ENCODE measurements around the gene SHMT2. TPM values are rescaled to one million over a fixed set of nuclear protein-coding genes. Genes with fewer than 3 reads are reported as not detected.

The SHMT2 gene
- total and polyA plus RNA-seq, 2 of the 13 experiments (the other 11 are each of a cell fraction or from before 2014, with no cell fraction given): 181 to 393 TPM

GRCh38 chr12:57230381-57231155 is 1.1 kb downstream of the SHMT2 start:
- peak; percentile 7 for ATAC-seq
- Histone ChIP-seq H3K27ac (ENCODE audit: extremely low read length, insufficient read depth, low read length) (peak overlapping the region; percentile 95), H3K36me3 (replicated peaks in 1 of 2; ENCODE audit: control insufficient read depth in 1 of 2, insufficient read depth in 2 of 2, low read length in 2 of 2) (peaks cover 20 to 34% of the 10 kb centered on the region in 2 experiments), H3K79me2 (ENCODE audit: insufficient read depth, low read length) (peaks cover 33% of the 10 kb centered on the region), H3K4me3 (replicated peaks in 1 of 3; ENCODE audit: insufficient read depth in 1 of 3, low read depth in 2 of 3, low read length in 3 of 3) (peak overlapping the region; percentile 71 to 82 (median 75)), H3K27me3 (ENCODE audit: control insufficient read depth in 1 of 2, insufficient read depth in 2 of 2, low read length in 2 of 2) (peaks cover 0 to 19% of the 10 kb centered on the region in 2 experiments; a peak in 4 of 5 replicates), H3K9ac (ENCODE audit: insufficient read depth, low read depth, low read length) (peak overlapping the region; percentile 95), H3K4me1 (ENCODE audit: insufficient read depth, low read length) (peaks cover 81% of the 10 kb centered on the region), H3K9me3 (ENCODE audit: low read length) (no peaks in the 10 kb centered on the region), H4K20me1 (ENCODE audit: insufficient read depth, low read length) (peaks cover 11% of the 10 kb centered on the region; the same call in 1 of the 2 replicates), H2AFZ (ENCODE audit: low read length) (no peak overlapping the region), H3K4me2 (ENCODE audit: low read depth, low read length) (peak overlapping the region; percentile 97)
- WGBS (ENCODE audit: low lambda C conversion rate): 3% methylated on average over 8 of the region's 10 CpGs
- CTCF ChIA-PET (ENCODE audit: low intra/inter-chr PET ratio, low total read pairs): interaction anchor here (8.7 kb wide), 1 partner anchor 9 kb away, joined by 87 read pairs; a partner anchor contains a TSS
- no peak for FAIRE-seq
- TSS peak; percentile 63 for BruUV-seq (replicated peaks)
- intact Hi-C loops (cut with micrococcal nuclease; ENCODE audit: unreplicated experiment): loop anchor here (1.0 kb wide), 1 partner anchor 9 kb away; no protein-coding TSS in a partner anchor
- POLR2A ChIA-PET: interaction anchor here (0.8 to 3.2 kb wide), 19 partner anchors 9 to 290 kb away, joined by 3 to 116 read pairs (median 8); partner anchors contain the start of genes DDIT3, INHBE, LRP1 and NEMP1
- DNase-seq (ENCODE audit: low spot score): peak; percentile 34
- in situ Hi-C loops (cut with HindIII; ENCODE audit: extremely low pct_ligation_motif_present, low pct_unique_long_range_greater_than_20kb): no loop called here
- TF ChIP-seq RBM39 (IDR thresholded peaks at IDR 0.05; ENCODE audit: low read depth, low read length, poor library complexity, severe bottlenecking): no peak
- TF ChIP-seq, protein P1, sequence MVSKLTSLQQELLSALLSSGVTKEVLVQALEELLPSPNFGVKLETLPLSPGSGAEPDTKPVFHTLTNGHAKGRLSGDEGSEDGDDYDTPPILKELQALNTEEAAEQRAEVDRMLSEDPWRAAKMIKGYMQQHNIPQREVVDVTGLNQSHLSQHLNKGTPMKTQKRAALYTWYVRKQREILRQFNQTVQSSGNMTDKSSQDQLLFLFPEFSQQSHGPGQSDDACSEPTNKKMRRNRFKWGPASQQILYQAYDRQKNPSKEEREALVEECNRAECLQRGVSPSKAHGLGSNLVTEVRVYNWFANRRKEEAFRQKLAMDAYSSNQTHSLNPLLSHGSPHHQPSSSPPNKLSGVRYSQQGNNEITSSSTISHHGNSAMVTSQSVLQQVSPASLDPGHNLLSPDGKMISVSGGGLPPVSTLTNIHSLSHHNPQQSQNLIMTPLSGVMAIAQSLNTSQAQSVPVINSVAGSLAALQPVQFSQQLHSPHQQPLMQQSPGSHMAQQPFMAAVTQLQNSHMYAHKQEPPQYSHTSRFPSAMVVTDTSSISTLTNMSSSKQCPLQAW (CRISPR knock-in tag; IDR thresholded peaks at IDR 0.05): peak; percentile 7; the same call in 1 of the 2 replicates
- no peak for TF ChIP-seq FOSL1 (CRISPR knock-in tag; IDR thresholded peaks at IDR 0.05; ENCODE audit: borderline replicate concordance)
- TF ChIP-seq SMAD9 (CRISPR knock-in tag; IDR thresholded peaks at IDR 0.05): 0 out of 2 replicates have a peak, but pooled peaks have one; percentile 45
- 0 out of 4 replicates have a peak, but pooled peaks of 1 of the 2 experiments have one; percentile 3 for TF ChIP-seq KLF16 (CRISPR knock-in tag; IDR thresholded peaks at IDR 0.05)
- no peak for TF ChIP-seq ZNF792 (CRISPR knock-in tag; IDR thresholded peaks at IDR 0.05)
- 0 out of 2 replicates have a peak, but pooled peaks have one; percentile 43 for TF ChIP-seq ZNF563 (CRISPR knock-in tag; IDR thresholded peaks at IDR 0.05)
- TF ChIP-seq IKZF5 (CRISPR knock-in tag; IDR thresholded peaks at IDR 0.05): no peak
- peak; percentile 4 for TF ChIP-seq ZNF687 (CRISPR knock-in tag; IDR thresholded peaks at IDR 0.05)
- no peak for TF ChIP-seq ETV6 (CRISPR knock-in tag; conservative IDR thresholded peaks at IDR 0.05)
- TF ChIP-seq KAT7 (CRISPR knock-in tag; IDR thresholded peaks at IDR 0.05; ENCODE audit: borderline replicate concordance): 0 out of 2 replicates have a peak, but pooled peaks have one; percentile 69
- 0 out of 2 replicates have a peak, but pooled peaks have one; percentile 12 for TF ChIP-seq ZSCAN9 (CRISPR knock-in tag; IDR thresholded peaks at IDR 0.05; ENCODE audit: borderline replicate concordance)
- TF ChIP-seq, protein P2, sequence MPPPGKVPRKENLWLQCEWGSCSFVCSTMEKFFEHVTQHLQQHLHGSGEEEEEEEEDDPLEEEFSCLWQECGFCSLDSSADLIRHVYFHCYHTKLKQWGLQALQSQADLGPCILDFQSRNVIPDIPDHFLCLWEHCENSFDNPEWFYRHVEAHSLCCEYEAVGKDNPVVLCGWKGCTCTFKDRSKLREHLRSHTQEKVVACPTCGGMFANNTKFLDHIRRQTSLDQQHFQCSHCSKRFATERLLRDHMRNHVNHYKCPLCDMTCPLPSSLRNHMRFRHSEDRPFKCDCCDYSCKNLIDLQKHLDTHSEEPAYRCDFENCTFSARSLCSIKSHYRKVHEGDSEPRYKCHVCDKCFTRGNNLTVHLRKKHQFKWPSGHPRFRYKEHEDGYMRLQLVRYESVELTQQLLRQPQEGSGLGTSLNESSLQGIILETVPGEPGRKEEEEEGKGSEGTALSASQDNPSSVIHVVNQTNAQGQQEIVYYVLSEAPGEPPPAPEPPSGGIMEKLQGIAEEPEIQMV (CRISPR knock-in tag; IDR thresholded peaks at IDR 0.05; ENCODE audit: low read depth): no peak
- TF ChIP-seq ZIK1 (CRISPR knock-in tag; IDR thresholded peaks at IDR 0.05; ENCODE audit: borderline replicate concordance, low read depth): no peak

Measured in HepG2 (cell line).